Kidney tubule cell (primary cell): ENCODE measurements around the gene FBXO34.
"Not testable (repeated sequence)": the region's sequence is repeated elsewhere in the genome, so short reads cannot be mapped to it uniquely, and the experiment has no call there.

Experiments used
- DNase-seq: peaks from one replicate; pipeline ENCODE4 v3.0.0-alpha.2; 2018; ENCODE audit warnings: low spot score

Gene FBXO34

GRCh38 chr14:55348766-55349453 is 77.7 kb downstream of the FBXO34 start:
- DNase-seq: peak; percentile 10

DNA sequence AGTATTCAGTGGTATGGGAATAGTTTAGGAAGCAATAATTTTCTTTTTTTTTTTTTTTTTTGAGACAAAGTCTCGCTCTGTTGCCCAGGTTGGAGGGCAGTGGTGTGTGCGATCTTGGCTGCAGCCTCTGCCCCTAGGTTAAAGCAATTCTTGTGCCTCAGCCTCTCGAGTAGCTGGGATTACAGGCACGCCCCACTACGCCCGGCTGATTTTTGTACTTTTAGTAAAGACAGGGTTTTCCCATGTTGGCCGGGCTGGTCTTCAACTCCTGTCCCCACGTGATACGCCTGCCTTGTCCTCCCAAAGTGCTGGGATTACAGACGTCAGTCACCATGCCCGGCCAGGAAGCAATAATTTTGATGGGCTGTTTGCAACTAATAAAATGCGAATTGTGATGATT is 78.3 kb downstream of the FBXO34 start:
- DNase-seq: peak; percentile 76

GRCh38 chr14:55350461-55350860 is 79.2 kb downstream of the FBXO34 start:
- no peak for DNase-seq

- DNase-seq: no peak
Observed at GRCh38 chr14:55351111-55351510, 79.9 kb downstream of the FBXO34 start.

GRCh38 chr14:55352201-55352600 is 81.0 kb downstream of the FBXO34 start:
- no peak for DNase-seq

GRCh38 chr14:55353686-55354467 is 82.7 kb downstream of the FBXO34 start:
- DNase-seq: peak; percentile 61

- DNase-seq: peak; percentile 61
Observed at GRCh38 chr14:55354500-55354899, 83.3 kb downstream of the FBXO34 start.

DNA sequence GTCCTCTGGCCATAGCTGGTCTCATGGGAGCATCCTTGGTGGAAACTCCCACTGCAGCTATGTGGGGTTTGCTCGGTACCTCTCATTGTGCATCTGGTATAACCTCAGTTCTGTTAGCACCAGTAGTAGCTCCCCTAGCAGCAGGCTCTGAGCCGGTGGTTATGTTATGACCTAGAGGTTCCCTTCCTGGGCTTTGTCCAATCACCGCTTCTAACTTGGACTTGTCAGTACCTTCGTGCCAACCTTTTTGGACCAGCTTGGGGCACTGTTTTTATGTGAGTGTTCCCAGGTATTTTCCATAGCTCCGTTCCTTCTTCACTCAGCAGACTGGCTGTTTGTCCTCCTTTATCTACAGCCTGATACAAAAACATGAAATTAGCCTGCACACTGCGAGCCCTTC is 84.7 kb downstream of the FBXO34 start:
- DNase-seq: no peak

GRCh38 chr14:55356913-55357312 is 85.7 kb downstream of the FBXO34 start:
- DNase-seq: no peak

- DNase-seq: no peak
Observed at GRCh38 chr14:55359307-55359706, 88.1 kb downstream of the FBXO34 start.

DNA sequence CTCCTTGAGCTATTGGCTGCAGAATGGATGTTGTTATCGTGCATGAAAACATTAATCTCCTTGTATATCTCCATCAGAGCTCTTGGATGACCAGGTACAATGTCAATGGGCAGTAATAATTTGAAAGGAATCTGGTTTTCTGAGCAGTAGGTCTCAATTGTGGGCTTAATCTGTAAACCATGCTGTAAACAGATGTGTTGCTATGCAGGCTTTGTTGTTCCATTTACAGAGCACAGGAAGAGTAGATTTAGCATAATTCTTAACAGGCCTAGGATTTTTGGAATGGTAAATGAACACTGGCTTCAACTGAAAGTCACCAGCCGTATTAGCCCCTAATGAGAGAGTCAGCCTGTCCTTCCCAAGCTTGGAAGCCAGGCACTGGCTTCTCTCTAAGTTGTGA is 90.0 kb downstream of the FBXO34 start:
- no peak for DNase-seq

GRCh38 chr14:55366271-55366670 is 95.0 kb downstream of the FBXO34 start:
- no peak for DNase-seq

- DNase-seq: no peak
Observed at GRCh38 chr14:55370883-55371455, 99.7 kb downstream of the FBXO34 start.

- no peak for DNase-seq
Observed at GRCh38 chr14:55372423-55372822, 101.2 kb downstream of the FBXO34 start.

GRCh38 chr14:55372825-55373224 is 101.6 kb downstream of the FBXO34 start:
- DNase-seq: no peak

DNA sequence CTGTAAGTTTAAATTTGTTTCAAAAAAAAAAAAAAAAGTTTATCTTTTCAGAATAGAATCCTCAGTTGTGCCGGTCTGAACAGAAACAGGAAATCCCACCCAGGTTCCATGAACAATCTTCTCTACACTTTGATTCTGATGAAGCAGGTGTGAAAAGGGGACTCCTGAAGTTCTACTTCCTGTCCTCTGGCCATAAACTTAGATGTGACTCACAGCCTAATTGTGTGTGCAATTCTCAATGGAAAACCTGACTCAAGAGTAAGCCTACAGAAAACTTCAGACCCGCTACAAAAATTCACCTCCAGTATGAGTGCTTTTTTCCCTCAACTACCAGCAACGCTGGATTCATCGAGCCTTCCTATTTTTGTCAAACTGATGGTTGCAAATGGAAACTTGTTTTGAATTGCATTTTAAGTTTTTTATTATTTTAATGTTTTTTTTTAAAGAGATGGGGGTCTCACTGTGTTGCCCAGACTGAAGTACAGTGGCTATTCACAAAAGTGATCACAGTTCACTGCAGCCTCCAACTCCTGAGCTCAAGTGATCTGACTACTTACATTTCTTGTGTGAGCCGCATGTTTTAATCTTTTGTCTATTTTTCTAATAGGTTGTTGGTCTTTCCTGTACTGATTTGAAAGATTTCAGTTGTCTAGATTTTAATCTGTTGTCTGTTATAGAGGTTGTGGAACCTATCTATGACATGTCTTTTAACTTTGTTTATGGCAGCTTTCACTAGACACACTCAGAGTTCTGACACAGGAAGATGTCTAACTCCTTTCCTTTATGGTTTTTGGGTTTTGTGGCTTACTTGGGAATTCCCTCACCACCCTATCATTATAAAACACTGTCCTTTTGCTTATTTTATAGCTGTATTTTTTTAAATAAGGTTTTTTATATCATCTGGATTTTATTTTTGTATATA is 102.8 kb downstream of the FBXO34 start:
- DNase-seq: peak; percentile 72

GRCh38 chr14:55374771-55375170 is 103.5 kb downstream of the FBXO34 start:
- no peak for DNase-seq

GRCh38 chr14:55377236-55377635 is 106.0 kb downstream of the FBXO34 start:
- no peak for DNase-seq

DNA sequence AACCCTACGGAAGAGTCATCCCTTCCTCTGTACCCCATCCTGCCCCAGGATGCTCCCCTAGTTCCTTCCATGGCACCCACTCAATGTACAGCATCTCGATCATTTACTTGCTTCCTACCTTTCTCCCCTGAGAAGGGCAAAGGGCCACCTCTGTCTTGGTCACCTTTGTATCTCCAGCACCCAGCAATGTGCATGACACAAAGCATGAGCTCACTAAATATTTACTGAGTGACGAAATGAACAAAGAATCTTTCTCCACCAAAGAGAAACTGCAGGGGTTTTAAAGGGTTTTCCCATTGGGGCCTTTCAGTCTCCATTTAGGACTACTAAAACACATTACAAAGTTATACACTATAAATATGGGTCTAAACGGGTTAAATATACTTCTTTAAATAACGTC is 109.8 kb downstream of the FBXO34 start:
- DNase-seq: no peak

GRCh38 chr14:55381561-55381960 is 110.3 kb downstream of the FBXO34 start:
- no peak for DNase-seq

- DNase-seq: no peak
Observed at GRCh38 chr14:55382483-55382882, 111.3 kb downstream of the FBXO34 start.

- DNase-seq: not testable (repeated sequence)
Observed at GRCh38 chr14:55383056-55383466, 111.8 kb downstream of the FBXO34 start.
